ENCODE measurements around the gene NUAK2.

Gene NUAK2

DNA sequence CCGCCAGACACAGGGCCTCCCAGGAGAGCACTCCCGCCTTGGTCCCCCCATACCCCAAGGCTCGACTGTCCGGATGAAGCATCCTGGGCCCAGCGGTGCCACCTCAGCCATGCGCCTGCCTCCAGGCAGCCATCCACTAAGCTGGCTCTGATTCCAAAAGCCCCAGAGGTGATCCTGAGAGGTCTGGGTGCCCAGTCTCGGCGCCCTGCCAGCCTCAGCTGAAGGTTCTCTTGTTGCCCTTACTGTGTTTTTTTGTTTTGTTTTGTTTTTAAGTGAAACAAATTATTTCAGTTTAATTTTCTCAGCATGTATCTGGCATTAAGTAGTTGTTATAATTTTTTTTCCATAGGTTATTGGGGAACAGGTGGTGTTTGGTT is 44.9 kb downstream of the NUAK2 start:
- no peak overlapping the region for H3K4me3 ChIP-seq (ENCODE audit: low read depth, low read length)
- no peak for TF ChIP-seq CTCF (IDR thresholded peaks at IDR 0.05; ENCODE audit: borderline replicate concordance, insufficient read depth, low read depth, low read length)

DNA sequence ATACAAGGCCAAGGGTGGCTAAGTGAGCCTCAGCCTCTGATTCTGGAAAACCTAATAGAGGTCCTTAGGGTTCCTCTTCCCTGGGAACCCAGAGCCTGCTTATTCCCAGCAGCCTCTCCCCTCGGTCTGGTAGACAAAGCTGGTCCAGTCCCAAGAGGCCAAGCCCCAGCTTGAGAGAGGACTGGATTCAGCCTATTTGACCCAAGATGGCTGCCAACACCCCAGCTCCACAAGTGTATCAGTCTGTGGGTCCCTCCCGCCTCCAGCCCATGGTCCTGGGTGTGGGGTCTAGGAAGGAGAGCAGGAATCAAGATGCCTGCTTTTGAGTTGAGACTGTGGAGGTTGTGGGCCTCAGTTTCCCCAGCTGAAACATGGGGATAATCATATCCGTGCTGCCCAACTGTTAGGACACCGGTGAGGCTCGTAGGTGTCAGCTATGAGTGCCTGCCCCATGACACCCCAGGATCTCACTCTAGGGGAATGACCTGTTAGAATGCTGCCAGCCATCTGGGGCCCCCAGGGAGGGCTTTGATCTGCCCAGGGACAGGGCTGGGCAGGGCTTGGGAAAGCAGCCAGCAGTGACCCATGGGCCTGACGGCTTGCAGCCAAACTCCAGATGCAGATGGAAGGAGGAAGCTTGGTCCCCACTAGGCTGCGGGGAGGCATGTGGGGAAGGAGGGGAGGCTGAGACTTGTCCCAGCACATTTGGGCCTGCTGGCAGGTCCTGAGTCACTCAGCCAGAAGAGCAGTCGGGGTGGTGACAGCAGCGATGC is 45.4 kb downstream of the NUAK2 start:
- H3K4me3 ChIP-seq (ENCODE audit: low read depth, low read length), result no peak overlapping the region
- no peak for TF ChIP-seq CTCF (IDR thresholded peaks at IDR 0.05; ENCODE audit: borderline replicate concordance, insufficient read depth, low read depth, low read length)

DNA sequence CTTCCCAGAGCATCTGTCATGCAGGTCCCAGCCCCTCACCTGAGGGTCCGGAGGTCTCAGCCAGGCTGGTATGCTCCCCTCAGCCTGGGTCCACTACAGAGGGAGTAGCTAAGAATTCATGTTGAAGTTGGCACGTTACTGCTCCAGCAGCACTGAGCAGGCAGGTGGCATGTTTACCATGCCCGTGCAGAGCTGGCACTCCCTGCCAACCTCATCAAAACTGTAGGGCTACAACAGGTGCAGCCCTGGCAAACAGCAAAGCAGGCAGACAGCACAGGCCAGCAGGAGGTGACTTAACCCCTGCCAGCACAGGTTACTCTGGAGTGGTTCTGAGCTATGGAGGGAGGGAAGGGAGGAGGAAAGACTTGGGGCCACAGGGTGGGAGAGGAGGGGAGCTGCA is 46.4 kb downstream of the NUAK2 start:
- no peak for TF ChIP-seq CTCF (IDR thresholded peaks at IDR 0.05; ENCODE audit: borderline replicate concordance, insufficient read depth, low read depth, low read length)
- no peak overlapping the region for H3K4me3 ChIP-seq (ENCODE audit: low read depth, low read length)

DNA sequence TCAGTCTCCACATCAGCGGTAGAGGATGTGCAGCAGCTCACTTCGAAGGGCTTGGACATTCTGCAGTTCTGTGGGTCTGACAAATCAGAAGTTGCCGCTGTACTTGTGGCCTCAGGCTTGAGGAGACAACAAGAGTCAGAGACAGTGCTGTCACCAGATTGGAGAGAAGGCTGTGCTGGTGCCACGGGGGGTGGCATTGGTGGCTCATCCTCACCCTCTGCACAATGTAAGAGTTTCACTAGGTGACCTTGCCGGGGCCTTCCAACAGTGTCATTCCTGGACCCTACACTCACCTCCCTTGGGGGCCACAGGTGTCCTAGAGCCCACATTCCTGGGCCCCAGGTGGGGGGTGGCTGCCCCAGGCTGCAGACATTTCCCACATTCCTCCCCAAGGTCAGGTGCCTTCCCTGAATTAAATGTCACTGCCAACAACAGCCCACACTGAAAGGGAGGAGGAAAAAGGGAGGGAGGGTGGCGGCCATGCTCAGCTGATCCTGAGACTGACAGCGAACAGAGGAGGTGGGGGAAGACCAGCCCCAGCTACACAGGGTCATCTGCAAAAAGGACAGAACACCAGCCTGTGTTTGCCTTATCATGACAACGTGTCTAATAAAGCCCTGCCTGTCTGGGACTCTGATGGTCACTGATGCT is 47.4 kb downstream of the NUAK2 start:
- H3K4me3 ChIP-seq (ENCODE audit: low read depth, low read length), result no peak overlapping the region
- no peak for TF ChIP-seq CTCF (IDR thresholded peaks at IDR 0.05; ENCODE audit: borderline replicate concordance, insufficient read depth, low read depth, low read length)

GRCh38 chr1:205273551-205273982 is 48.0 kb downstream of the NUAK2 start:
- peak; percentile 96 for TF ChIP-seq CTCF (IDR thresholded peaks at IDR 0.05; ENCODE audit: borderline replicate concordance, insufficient read depth, low read depth, low read length)
- no peak overlapping the region for H3K4me3 ChIP-seq (ENCODE audit: low read depth, low read length)

GRCh38 chr1:205272536-205272935 is 49.0 kb downstream of the NUAK2 start:
- TF ChIP-seq CTCF (IDR thresholded peaks at IDR 0.05; ENCODE audit: borderline replicate concordance, insufficient read depth, low read depth, low read length), result no peak

DNA sequence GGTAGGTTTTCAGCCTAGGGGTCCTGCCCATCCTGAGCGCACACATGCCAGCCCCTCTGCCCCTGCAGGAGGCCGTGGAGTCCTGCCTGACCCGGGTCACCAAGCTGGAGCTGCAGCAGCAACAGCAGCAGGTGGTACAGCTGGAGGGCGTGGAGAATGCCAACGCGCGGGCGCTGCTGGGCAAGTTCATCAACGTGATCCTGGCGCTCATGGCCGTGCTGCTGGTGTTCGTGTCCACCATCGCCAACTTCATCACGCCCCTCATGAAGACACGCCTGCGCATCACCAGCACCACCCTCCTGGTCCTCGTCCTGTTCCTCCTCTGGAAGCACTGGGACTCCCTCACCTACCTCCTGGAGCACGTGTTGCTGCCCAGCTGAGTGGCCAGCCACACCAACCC is 49.8 kb downstream of the NUAK2 start:
- no peak for TF ChIP-seq CTCF (IDR thresholded peaks at IDR 0.05; ENCODE audit: borderline replicate concordance, insufficient read depth, low read depth, low read length)

More at GRCh38 chr1:205272536-205272935, 49.0 kb downstream of the NUAK2 start:
- H3K4me3 ChIP-seq (ENCODE audit: low read depth, low read length), result no peak overlapping the region

More for the DNA sequence above, 49.8 kb downstream of the NUAK2 start:
- no peak overlapping the region for H3K4me3 ChIP-seq (ENCODE audit: low read depth, low read length)
